ENCODE data around the gene FBXO27. TPM values are rescaled to one million over a fixed set of nuclear protein-coding genes. Genes with fewer than 3 reads are reported as not detected.

FBXO27 gene
- total and polyA plus RNA-seq, 2 of the 13 experiments (the other 11 are each of a cell fraction or from before 2014, with no cell fraction given) = 0.15 to 2.8 TPM

- TF ChIP-seq, protein P1, sequence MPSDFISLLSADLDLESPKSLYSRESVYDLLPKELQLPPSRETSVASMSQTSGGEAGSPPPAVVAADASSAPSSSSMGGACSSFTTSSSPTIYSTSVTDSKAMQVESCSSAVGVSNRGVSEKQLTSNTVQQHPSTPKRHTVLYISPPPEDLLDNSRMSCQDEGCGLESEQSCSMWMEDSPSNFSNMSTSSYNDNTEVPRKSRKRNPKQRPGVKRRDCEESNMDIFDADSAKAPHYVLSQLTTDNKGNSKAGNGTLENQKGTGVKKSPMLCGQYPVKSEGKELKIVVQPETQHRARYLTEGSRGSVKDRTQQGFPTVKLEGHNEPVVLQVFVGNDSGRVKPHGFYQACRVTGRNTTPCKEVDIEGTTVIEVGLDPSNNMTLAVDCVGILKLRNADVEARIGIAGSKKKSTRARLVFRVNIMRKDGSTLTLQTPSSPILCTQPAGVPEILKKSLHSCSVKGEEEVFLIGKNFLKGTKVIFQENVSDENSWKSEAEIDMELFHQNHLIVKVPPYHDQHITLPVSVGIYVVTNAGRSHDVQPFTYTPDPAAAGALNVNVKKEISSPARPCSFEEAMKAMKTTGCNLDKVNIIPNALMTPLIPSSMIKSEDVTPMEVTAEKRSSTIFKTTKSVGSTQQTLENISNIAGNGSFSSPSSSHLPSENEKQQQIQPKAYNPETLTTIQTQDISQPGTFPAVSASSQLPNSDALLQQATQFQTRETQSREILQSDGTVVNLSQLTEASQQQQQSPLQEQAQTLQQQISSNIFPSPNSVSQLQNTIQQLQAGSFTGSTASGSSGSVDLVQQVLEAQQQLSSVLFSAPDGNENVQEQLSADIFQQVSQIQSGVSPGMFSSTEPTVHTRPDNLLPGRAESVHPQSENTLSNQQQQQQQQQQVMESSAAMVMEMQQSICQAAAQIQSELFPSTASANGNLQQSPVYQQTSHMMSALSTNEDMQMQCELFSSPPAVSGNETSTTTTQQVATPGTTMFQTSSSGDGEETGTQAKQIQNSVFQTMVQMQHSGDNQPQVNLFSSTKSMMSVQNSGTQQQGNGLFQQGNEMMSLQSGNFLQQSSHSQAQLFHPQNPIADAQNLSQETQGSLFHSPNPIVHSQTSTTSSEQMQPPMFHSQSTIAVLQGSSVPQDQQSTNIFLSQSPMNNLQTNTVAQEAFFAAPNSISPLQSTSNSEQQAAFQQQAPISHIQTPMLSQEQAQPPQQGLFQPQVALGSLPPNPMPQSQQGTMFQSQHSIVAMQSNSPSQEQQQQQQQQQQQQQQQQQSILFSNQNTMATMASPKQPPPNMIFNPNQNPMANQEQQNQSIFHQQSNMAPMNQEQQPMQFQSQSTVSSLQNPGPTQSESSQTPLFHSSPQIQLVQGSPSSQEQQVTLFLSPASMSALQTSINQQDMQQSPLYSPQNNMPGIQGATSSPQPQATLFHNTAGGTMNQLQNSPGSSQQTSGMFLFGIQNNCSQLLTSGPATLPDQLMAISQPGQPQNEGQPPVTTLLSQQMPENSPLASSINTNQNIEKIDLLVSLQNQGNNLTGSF (CRISPR knock-in tag; IDR thresholded peaks at IDR 0.05) = no peak
- TF ChIP-seq SNAI1 (CRISPR knock-in tag; IDR thresholded peaks at IDR 0.05; ENCODE audit: borderline replicate concordance) = 0 out of 2 replicates have a peak, but pooled peaks have one; percentile 52
- TF ChIP-seq KDM5B (CRISPR knock-in tag; IDR thresholded peaks at IDR 0.05; ENCODE audit: borderline replicate concordance) = peak; percentile 84
- no peak for TF ChIP-seq ZNF619 (CRISPR knock-in tag; IDR thresholded peaks at IDR 0.05)
- 0 out of 2 replicates have a peak, but pooled peaks have one; percentile 33 for TF ChIP-seq ZNF790 (CRISPR knock-in tag; IDR thresholded peaks at IDR 0.05; ENCODE audit: borderline replicate concordance)
- TF ChIP-seq ZNF550 (CRISPR knock-in tag; IDR thresholded peaks at IDR 0.05; ENCODE audit: borderline replicate concordance) = no peak
- TF ChIP-seq THYN1 (CRISPR knock-in tag; IDR thresholded peaks at IDR 0.05; ENCODE audit: borderline replicate concordance, low read depth) = no peak
- peak; percentile 56; the same call in 1 of the 2 replicates for TF ChIP-seq TEAD2 (CRISPR knock-in tag; IDR thresholded peaks at IDR 0.05)
- peak; percentile 80 for TF ChIP-seq ZFY (CRISPR knock-in tag; IDR thresholded peaks at IDR 0.05)
- no peak for TF ChIP-seq LCORL (IDR thresholded peaks at IDR 0.05)
- 0 out of 2 replicates have a peak, but pooled peaks have one; percentile 25 for TF ChIP-seq LCORL (CRISPR knock-in tag; IDR thresholded peaks at IDR 0.05)
- TF ChIP-seq FOXJ3 (CRISPR knock-in tag; IDR thresholded peaks at IDR 0.05; ENCODE audit: borderline replicate concordance) = no peak
- no peak for TF ChIP-seq TEAD3 (CRISPR knock-in tag; optimal IDR thresholded peaks at IDR 0.05; ENCODE audit: borderline replicate concordance)
- TF ChIP-seq EED (CRISPR knock-in tag; IDR thresholded peaks at IDR 0.05) = peak; percentile 52; the same call in 1 of the 2 replicates
- TF ChIP-seq KLF12 (CRISPR knock-in tag; IDR thresholded peaks at IDR 0.05; ENCODE audit: borderline replicate concordance) = 0 out of 2 replicates have a peak, but pooled peaks have one; percentile 38
- TF ChIP-seq ZNF225 (CRISPR knock-in tag; IDR thresholded peaks at IDR 0.05) = 0 out of 2 replicates have a peak, but pooled peaks have one; percentile 8
- 0 out of 2 replicates have a peak, but pooled peaks have one; percentile 56 for TF ChIP-seq ZNF44 (CRISPR knock-in tag; IDR thresholded peaks at IDR 0.05)
- TF ChIP-seq ZNF281 (CRISPR knock-in tag; IDR thresholded peaks at IDR 0.05; ENCODE audit: borderline replicate concordance) = peak; percentile 12; the same call in 1 of the 2 replicates
- 0 out of 2 replicates have a peak, but pooled peaks have one; percentile 18 for TF ChIP-seq KDM3A (CRISPR knock-in tag; IDR thresholded peaks at IDR 0.05; ENCODE audit: low read depth)
- no peak for TF ChIP-seq ZNF263 (CRISPR knock-in tag; IDR thresholded peaks at IDR 0.05)
- TF ChIP-seq, protein P2, sequence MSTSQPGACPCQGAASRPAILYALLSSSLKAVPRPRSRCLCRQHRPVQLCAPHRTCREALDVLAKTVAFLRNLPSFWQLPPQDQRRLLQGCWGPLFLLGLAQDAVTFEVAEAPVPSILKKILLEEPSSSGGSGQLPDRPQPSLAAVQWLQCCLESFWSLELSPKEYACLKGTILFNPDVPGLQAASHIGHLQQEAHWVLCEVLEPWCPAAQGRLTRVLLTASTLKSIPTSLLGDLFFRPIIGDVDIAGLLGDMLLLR (CRISPR knock-in tag; IDR thresholded peaks at IDR 0.05) = peak; percentile 38; the same call in 1 of the 2 replicates
- TF ChIP-seq SMARCC2 (IDR thresholded peaks at IDR 0.05) = no peak
Observed at GRCh38 chr19:38975214-38975860, 57.0 kb downstream of the FBXO27 start, which contains the start of gene FBXO17 (continued).
